WTC11 (cell line): ENCODE data around the gene AARS1.

Experiments used
- ATF1 ChIP-seq: sonication (generic); formaldehyde crosslinking; IDR thresholded peaks from 2 replicates; pipeline ENCODE4 v1.8.1; 2023; ENCODE audit warnings: mild to moderate bottlenecking, moderate library complexity, missing genetic modification reagents
- GABPB1 ChIP-seq: sonication (generic); formaldehyde crosslinking; IDR thresholded peaks from 2 replicates; pipeline ENCODE4 v1.8.1; 2023; ENCODE audit warnings: mild to moderate bottlenecking, missing genetic modification reagents
- JUN ChIP-seq: sonication (generic); formaldehyde crosslinking; IDR thresholded peaks from 2 replicates; pipeline ENCODE4 v1.8.0; 2023; ENCODE audit warnings: mild to moderate bottlenecking, missing genetic modification reagents
- MXD4 ChIP-seq: fragments of 250-450 bp; sonication (Bioruptor Pico); IDR thresholded peaks from 2 replicates; pipeline ENCODE4 v1.8.0; 2021; ENCODE audit warnings: mild to moderate bottlenecking, moderate library complexity, borderline replicate concordance
- NFE2L1 ChIP-seq: sonication (generic); formaldehyde crosslinking; IDR thresholded peaks from 2 replicates; pipeline ENCODE4 v1.8.1; 2023; ENCODE audit warnings: missing genetic modification reagents
- NFYB ChIP-seq: sonication (generic); formaldehyde crosslinking; conservative IDR thresholded peaks from 2 replicates; pipeline ENCODE4 v1.8.0; 2022; ENCODE audit warnings: low read depth, missing genetic modification reagents
- NR2C2 ChIP-seq: sonication (generic); formaldehyde crosslinking; IDR thresholded peaks from 2 replicates; pipeline ENCODE4 v1.8.0; 2022; ENCODE audit warnings: mild to moderate bottlenecking, missing genetic modification reagents
- SMAD4 ChIP-seq: sonication (generic); formaldehyde crosslinking; IDR thresholded peaks from 2 replicates; pipeline ENCODE4 v1.8.0; 2022; ENCODE audit warnings: mild to moderate bottlenecking, missing genetic modification reagents
- TEAD4 ChIP-seq: sonication (generic); formaldehyde crosslinking; IDR thresholded peaks from 2 replicates; pipeline ENCODE4 v1.8.0; 2022; ENCODE audit warnings: mild to moderate bottlenecking, missing genetic modification reagents
- ZNF138 ChIP-seq: sonication (generic); formaldehyde crosslinking; conservative IDR thresholded peaks from 2 replicates; pipeline ENCODE4 v1.8.1; 2022; ENCODE audit warnings: mild to moderate bottlenecking, moderate library complexity, missing genetic modification reagents
- TF ChIP-seq, protein P1 (sequence below): sonication (generic); formaldehyde crosslinking; IDR thresholded peaks from 2 replicates; pipeline ENCODE4 v1.8.0; 2022; ENCODE audit warnings: mild to moderate bottlenecking, missing genetic modification reagents
- TF ChIP-seq, protein P2 (sequence below): fragments of 200-600 bp; IDR thresholded peaks from 2 replicates; pipeline ENCODE4 v1.8.0; 2022; ENCODE audit warnings: antibody characterized with exemption
- TF ChIP-seq, protein P3 (sequence below): sonication (generic); formaldehyde crosslinking; IDR thresholded peaks from 2 replicates; pipeline ENCODE4 v1.8.1; 2023; ENCODE audit warnings: mild to moderate bottlenecking, missing genetic modification reagents, borderline replicate concordance
- TF ChIP-seq, protein P4 (sequence below): sonication (generic); formaldehyde crosslinking; IDR thresholded peaks from 2 replicates; pipeline ENCODE4 v1.8.1; 2022; ENCODE audit warnings: low read depth, missing genetic modification reagents, borderline replicate concordance

DNA sequence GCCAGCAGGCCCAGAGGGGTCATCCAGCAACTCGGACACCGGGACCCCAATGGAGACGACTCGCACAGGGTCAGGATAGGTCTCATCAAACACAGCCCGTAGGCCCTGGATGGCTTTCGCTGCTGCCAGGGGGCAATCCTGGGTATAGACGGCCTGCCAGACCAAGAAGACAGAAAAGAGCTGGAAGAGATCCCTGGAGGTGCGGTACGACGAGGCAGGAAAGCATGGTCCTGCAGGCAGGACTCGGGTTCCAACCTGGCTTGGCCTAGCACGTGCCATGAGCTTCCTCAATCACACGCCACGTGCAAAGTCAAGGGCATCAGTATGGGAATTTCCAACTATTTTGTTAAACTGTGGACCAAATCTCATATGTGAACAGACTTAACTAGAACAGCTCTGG lies 31.2 kb downstream of the AARS1 start:
- TF ChIP-seq ATF1 (no peak), NFYB (no peak), ZNF138 (no peak), SMAD4 (no peak), MXD4 (CRISPR knock-in tag) (no peak), NFE2L1 (CRISPR knock-in tag) (no peak), JUN (no peak), NR2C2 (CRISPR knock-in tag) (no peak), TEAD4 (CRISPR knock-in tag) (no peak), GABPB1 (CRISPR knock-in tag) (no peak)
- TF ChIP-seq, protein P1, sequence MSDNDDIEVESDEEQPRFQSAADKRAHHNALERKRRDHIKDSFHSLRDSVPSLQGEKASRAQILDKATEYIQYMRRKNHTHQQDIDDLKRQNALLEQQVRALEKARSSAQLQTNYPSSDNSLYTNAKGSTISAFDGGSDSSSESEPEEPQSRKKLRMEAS (CRISPR knock-in tag), result no peak
- TF ChIP-seq, protein P2, sequence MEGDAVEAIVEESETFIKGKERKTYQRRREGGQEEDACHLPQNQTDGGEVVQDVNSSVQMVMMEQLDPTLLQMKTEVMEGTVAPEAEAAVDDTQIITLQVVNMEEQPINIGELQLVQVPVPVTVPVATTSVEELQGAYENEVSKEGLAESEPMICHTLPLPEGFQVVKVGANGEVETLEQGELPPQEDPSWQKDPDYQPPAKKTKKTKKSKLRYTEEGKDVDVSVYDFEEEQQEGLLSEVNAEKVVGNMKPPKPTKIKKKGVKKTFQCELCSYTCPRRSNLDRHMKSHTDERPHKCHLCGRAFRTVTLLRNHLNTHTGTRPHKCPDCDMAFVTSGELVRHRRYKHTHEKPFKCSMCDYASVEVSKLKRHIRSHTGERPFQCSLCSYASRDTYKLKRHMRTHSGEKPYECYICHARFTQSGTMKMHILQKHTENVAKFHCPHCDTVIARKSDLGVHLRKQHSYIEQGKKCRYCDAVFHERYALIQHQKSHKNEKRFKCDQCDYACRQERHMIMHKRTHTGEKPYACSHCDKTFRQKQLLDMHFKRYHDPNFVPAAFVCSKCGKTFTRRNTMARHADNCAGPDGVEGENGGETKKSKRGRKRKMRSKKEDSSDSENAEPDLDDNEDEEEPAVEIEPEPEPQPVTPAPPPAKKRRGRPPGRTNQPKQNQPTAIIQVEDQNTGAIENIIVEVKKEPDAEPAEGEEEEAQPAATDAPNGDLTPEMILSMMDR, result no peak
- TF ChIP-seq, protein P3, sequence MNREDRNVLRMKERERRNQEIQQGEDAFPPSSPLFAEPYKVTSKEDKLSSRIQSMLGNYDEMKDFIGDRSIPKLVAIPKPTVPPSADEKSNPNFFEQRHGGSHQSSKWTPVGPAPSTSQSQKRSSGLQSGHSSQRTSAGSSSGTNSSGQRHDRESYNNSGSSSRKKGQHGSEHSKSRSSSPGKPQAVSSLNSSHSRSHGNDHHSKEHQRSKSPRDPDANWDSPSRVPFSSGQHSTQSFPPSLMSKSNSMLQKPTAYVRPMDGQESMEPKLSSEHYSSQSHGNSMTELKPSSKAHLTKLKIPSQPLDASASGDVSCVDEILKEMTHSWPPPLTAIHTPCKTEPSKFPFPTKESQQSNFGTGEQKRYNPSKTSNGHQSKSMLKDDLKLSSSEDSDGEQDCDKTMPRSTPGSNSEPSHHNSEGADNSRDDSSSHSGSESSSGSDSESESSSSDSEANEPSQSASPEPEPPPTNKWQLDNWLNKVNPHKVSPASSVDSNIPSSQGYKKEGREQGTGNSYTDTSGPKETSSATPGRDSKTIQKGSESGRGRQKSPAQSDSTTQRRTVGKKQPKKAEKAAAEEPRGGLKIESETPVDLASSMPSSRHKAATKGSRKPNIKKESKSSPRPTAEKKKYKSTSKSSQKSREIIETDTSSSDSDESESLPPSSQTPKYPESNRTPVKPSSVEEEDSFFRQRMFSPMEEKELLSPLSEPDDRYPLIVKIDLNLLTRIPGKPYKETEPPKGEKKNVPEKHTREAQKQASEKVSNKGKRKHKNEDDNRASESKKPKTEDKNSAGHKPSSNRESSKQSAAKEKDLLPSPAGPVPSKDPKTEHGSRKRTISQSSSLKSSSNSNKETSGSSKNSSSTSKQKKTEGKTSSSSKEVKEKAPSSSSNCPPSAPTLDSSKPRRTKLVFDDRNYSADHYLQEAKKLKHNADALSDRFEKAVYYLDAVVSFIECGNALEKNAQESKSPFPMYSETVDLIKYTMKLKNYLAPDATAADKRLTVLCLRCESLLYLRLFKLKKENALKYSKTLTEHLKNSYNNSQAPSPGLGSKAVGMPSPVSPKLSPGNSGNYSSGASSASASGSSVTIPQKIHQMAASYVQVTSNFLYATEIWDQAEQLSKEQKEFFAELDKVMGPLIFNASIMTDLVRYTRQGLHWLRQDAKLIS (CRISPR knock-in tag), result no peak
- TF ChIP-seq, protein P4, sequence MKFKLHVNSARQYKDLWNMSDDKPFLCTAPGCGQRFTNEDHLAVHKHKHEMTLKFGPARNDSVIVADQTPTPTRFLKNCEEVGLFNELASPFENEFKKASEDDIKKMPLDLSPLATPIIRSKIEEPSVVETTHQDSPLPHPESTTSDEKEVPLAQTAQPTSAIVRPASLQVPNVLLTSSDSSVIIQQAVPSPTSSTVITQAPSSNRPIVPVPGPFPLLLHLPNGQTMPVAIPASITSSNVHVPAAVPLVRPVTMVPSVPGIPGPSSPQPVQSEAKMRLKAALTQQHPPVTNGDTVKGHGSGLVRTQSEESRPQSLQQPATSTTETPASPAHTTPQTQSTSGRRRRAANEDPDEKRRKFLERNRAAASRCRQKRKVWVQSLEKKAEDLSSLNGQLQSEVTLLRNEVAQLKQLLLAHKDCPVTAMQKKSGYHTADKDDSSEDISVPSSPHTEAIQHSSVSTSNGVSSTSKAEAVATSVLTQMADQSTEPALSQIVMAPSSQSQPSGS (CRISPR knock-in tag), result no peak
